ENCODE results near the gene TENT4B.

GRCh38 chr16:50152807-50153595, at the start of gene TENT4B:
- no peak for TF ChIP-seq EZH2phosphoT487 (IDR thresholded peaks at IDR 0.05; ENCODE audit: borderline replicate concordance, low read length)
- TF ChIP-seq CTCF (IDR thresholded peaks at IDR 0.05; ENCODE audit: low read depth, low read length, poor library complexity, severe bottlenecking) = no peak
